PC-9 (cell line): Measurements from ENCODE around the gene FMC1.

Source experiments
- CTCF ChIP-seq: fragments of 200-600 bp; sonication (generic); conservative IDR thresholded peaks from 2 replicates; pipeline ENCODE4 v1.6.1; 2017; ENCODE audit warnings: mixed run types, antibody characterized with exemption, mild to moderate bottlenecking, moderate library complexity
- EZH2 ChIP-seq: fragments of 200-600 bp; sonication (generic); IDR thresholded peaks from 2 replicates; pipeline ENCODE4 v1.8.0; 2017; ENCODE audit warnings: antibody characterized with exemption, low read depth

- TF ChIP-seq CTCF (no peak), EZH2 (no peak)
Measured at GRCh38 chr7:139293534-139293933, 47.6 kb upstream of the FMC1 start.
